Astrocyte of the spinal cord (primary cell): ENCODE measurements around the gene TCTA.
"Not testable (repeated sequence)": the region's sequence is repeated elsewhere in the genome, so short reads cannot be mapped to it uniquely, and the experiment has no call there.

ENCODE experiments used
- DNase-seq: peaks from one replicate; pipeline ENCODE4 v3.0.0; 2011; ENCODE audit warnings: low read depth, low spot score
- H3K4me3 ChIP-seq: 2 replicates; pipeline ENCODE4 v1.5.1; 2011; ENCODE audit warnings: low read depth, mild to moderate bottlenecking, low read length, moderate library complexity
- in situ Hi-C: cut with HindIII; loops from 2 replicates; pipeline ENCODE4 v1.10.0; 2017; ENCODE audit warnings: low sequenced_read_pairs
- TF ChIP-seq, protein P1 (sequence below): IDR thresholded peaks from 2 replicates; pipeline ENCODE4 v1.5.1; 2012; ENCODE audit warnings: low read depth, mild to moderate bottlenecking, low read length, inconsistent platforms

Gene TCTA

DNA sequence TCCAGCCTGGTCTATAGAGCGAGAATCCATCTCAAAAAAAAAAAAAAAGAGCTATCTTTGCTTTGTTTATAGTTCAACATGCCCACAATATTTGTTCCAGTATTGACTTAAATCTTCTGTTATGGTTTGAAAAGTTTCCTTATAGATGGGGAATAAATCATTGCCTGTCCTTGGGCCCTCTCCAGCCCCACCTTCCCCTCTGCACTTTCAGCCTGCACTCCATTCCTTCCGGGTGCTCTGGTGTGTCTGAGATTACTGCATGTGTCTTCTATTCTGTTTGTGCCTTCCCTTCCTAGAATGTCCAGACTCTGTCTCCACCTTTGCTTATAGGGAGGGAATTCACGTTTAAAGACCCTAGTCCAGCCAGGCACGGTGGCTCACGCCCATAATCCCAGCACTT, 28.8 kb upstream of the TCTA start:
- TF ChIP-seq, protein P1, sequence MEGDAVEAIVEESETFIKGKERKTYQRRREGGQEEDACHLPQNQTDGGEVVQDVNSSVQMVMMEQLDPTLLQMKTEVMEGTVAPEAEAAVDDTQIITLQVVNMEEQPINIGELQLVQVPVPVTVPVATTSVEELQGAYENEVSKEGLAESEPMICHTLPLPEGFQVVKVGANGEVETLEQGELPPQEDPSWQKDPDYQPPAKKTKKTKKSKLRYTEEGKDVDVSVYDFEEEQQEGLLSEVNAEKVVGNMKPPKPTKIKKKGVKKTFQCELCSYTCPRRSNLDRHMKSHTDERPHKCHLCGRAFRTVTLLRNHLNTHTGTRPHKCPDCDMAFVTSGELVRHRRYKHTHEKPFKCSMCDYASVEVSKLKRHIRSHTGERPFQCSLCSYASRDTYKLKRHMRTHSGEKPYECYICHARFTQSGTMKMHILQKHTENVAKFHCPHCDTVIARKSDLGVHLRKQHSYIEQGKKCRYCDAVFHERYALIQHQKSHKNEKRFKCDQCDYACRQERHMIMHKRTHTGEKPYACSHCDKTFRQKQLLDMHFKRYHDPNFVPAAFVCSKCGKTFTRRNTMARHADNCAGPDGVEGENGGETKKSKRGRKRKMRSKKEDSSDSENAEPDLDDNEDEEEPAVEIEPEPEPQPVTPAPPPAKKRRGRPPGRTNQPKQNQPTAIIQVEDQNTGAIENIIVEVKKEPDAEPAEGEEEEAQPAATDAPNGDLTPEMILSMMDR: no peak
- DNase-seq: no peak
- in situ Hi-C loops: no loop called here
- no peak overlapping the region for H3K4me3 ChIP-seq

DNA sequence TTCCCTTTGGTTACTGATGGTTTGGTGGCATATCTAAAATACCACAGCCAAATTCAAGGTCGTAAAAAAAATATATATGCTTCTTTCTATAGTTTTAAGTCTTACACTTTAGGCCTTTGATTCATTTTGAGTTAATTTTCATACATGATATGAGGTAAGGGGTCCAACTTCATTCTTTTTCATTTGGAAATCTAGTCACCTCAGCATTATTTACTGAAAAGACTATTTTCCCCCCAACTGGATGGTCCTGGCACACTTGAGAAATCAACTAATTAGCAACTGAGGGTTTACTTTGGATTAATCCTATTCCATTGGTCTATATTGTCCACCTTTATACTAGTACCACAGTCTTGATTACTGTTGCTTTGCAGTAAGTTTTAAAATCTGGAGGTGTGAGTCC, 26.6 kb upstream of the TCTA start:
- no peak overlapping the region for H3K4me3 ChIP-seq
- TF ChIP-seq, protein P1: no peak
- no peak for DNase-seq
- in situ Hi-C loops: no loop called here

DNA sequence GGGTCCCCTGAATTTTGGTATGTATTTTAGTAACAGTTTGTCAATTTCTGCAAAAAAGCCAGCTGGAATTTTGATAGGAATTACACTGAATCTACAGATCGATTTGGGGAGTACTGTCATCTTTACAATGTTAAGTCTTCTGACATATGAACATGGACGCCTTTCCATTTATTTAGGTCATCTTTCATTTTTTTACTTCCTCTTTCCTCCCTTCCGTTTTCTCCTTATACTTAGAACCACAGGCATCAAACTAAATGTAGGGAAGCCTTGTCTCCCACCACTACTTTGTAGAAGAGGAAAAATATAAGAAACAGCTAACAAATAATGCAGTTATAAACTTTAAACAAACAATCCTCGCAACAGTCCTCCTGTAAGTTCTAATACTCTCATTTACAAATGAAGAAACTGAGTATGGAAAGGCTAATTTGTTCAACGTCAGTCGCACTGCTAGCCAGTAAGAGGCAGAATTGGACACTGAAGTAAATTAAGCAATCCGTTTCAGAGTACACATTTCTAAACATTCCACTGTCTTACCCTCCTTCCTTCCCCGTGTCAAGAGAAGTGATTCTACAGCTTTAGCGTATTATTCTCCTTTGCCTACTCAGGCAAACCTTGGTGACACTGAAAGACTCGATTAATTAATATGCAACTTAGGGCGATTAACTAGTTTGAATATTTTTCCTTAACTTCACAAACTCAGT, 26.0 kb upstream of the TCTA start:
- H3K4me3 ChIP-seq: no peak overlapping the region
- TF ChIP-seq, protein P1: no peak
- in situ Hi-C loops: no loop called here
- no peak for DNase-seq

DNA sequence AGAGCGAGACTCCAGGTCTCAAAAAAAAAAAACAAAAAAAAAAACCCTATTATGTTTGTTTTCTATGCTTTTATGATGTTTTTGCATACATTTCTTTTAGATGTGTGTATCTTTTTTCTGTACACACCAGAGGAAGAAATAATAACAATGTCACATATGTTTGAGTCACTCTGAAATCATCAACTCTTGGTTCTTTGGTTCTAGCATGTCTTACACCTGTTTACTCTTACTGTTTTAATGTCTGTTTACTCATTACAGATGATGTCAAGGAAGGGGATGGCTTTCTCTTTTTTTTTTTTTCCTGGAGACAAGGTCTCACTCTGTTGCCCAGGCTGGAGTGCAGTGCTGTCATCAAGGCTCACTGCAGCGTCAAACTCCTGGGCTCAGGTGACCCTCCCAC, 24.5 kb upstream of the TCTA start:
- in situ Hi-C loops: no loop called here
- TF ChIP-seq, protein P1: no peak
- no peak for DNase-seq
- no peak overlapping the region for H3K4me3 ChIP-seq

DNA sequence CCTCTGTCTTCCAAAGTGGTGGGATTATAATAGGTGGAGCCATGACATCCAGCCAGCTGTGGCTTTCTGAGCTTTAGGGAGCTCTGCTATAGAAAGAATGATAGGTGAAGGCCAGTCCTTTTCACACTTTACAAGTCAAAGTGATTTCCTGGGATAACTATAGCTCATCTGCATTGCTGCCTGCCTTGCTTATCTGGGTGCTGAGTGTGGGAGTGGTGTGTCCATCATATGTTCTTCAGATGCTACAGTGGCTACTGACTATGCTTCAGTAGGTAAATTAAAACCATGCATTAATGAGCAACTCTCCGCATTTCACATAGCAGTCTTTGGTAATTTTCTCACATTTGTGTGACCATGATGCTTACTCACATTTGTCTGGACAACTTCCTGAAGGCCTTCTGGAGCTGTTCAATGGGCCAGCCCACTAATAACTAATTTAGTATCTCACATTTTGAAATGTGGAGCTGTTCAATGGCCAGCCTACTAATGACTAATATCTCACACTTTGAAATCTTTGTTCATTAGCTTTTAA, 23.9 kb upstream of the TCTA start:
- no peak for DNase-seq
- TF ChIP-seq, protein P1: no peak
- in situ Hi-C loops: no loop called here
- H3K4me3 ChIP-seq: no peak overlapping the region

DNA sequence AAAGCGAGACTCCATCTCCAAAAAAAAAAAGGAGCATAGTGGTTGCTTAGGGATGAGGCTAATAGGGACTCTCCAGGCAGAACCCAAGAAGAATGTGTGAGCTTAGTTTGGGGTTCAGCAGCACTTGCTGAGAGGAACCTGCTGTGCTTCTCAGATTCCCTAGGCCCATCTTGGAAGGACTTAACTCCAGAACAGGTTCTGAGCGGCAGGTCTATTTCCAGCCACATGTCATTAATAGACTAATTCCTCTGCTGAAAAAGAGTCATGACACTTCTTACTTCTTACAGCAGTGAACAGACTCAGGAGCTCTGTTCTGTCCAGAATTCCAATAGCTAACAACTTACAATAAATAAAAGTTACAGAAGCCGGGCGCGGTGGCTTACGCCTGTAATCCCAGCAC, 22.9 kb upstream of the TCTA start:
- DNase-seq: no peak
- in situ Hi-C loops: no loop called here
- TF ChIP-seq, protein P1: no peak
- no peak overlapping the region for H3K4me3 ChIP-seq

DNA sequence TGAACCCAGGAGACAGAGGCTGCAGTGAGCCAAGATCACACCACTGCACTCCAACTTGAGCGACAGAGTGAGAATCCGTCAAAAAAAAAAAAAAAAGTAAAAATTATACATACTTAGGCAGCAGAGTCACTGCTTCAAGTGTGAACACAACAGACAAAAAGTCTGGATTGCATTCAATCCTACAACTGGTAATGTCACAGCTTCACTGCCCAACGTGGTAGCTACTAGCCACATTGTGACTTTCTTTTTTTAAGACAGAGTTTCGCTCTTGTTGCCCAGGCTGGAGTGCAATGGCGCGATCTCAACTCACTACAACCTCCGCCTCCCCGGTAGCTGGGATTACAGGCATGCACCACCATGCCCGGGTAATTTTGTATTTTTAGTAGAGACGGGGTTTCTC, 20.9 kb upstream of the TCTA start:
- DNase-seq, in situ Hi-C loops: not testable (repeated sequence)

More for the DNA sequence above, 20.9 kb upstream of the TCTA start:
- not testable (repeated sequence) for H3K4me3 ChIP-seq
